Suprapubic skin (tissue), 4 donors: ENCODE measurements around the gene CYP4F12. TPM values are rescaled to one million over a fixed set of nuclear protein-coding genes. Genes with fewer than 3 reads are reported as not detected.
"Not testable (repeated sequence)": the region's sequence is repeated elsewhere in the genome, so short reads cannot be mapped to it uniquely, and the experiment has no call there.

ENCODE experiments used
- DNase-seq, 2 donors: peaks; one replicate each; pipeline ENCODE4 v3.0.0-alpha.2; 2019; ENCODE audit warnings: low spot score in 2 of 2
- H3K27ac ChIP-seq: fragments of 200-600 bp; sonication (generic); one replicate; pipeline ENCODE4 v1.5.1; 2019
- H3K27me3 ChIP-seq: fragments of 200-600 bp; sonication (generic); one replicate; pipeline ENCODE4 v1.5.1; 2019
- H3K36me3 ChIP-seq: fragments of 200-600 bp; sonication (generic); one replicate; pipeline ENCODE4 v1.5.1; 2019
- H3K4me1 ChIP-seq: fragments of 200-600 bp; sonication (generic); one replicate; pipeline ENCODE4 v1.5.1; 2019
- H3K4me3 ChIP-seq: fragments of 200-600 bp; sonication (generic); one replicate; pipeline ENCODE4 v1.5.1; 2019; ENCODE audit warnings: mild to moderate bottlenecking
- H3K9me3 ChIP-seq: fragments of 200-600 bp; sonication (generic); one replicate; pipeline ENCODE4 v1.5.1; 2019
- EP300 ChIP-seq: sonication (generic); formaldehyde crosslinking; IDR thresholded peaks from one replicate; pipeline ENCODE4 v1.6.1; 2017; ENCODE audit warnings: antibody characterized with exemption
- POLR2A ChIP-seq, 2 donors: fragments of 450-650 bp; IDR thresholded peaks; one replicate each; pipeline ENCODE4 v1.6.1; 2017; ENCODE audit warnings: antibody characterized with exemption in 2 of 2, mild to moderate bottlenecking in 2 of 2, moderate library complexity in 2 of 2
- POLR2AphosphoS5 ChIP-seq, 3 donors: sonication (generic); formaldehyde crosslinking; IDR thresholded peaks; one replicate each; pipeline ENCODE4 v1.6.1; 2017; ENCODE audit warnings: antibody characterized with exemption in 3 of 3
- WGBS: methylation state at CpG from one replicate; pipeline ENCODE4 v1.1.5; 2018; 5-methylcytosine and 5-hydroxymethylcytosine counted together
- total RNA-seq, 4 donors: library from RNA; depleted of rRNA; stranded (reverse); fragments of >200 nt; gene quantifications; one replicate each; pipeline ENCODE4 v1.1.0, GENCODE V29; 2016
- TF ChIP-seq, protein P1 (sequence below), 2 donors: fragments of 200-600 bp in 1 of 2; fragments of 450-650 bp in 1 of 2; sonication (generic) in 1 of 2; IDR thresholded peaks; one replicate each; pipeline ENCODE4 v1.5.1; 2016 to 2019; ENCODE audit warnings: antibody characterized with exemption in 2 of 2, mild to moderate bottlenecking in 1 of 2, moderate library complexity in 1 of 2

The CYP4F12 gene
- total RNA-seq, 4 donors from 2014 or later = 63.3 to 233 (median 84.3) TPM

- 88% methylated on average over 3 of the region's 3 CpGs for WGBS
- H3K27me3 ChIP-seq = no peaks in the 10 kb centered on the region
Observed at GRCh38 chr19:15643387-15643786, 29.5 kb upstream of the CYP4F12 start.

DNA sequence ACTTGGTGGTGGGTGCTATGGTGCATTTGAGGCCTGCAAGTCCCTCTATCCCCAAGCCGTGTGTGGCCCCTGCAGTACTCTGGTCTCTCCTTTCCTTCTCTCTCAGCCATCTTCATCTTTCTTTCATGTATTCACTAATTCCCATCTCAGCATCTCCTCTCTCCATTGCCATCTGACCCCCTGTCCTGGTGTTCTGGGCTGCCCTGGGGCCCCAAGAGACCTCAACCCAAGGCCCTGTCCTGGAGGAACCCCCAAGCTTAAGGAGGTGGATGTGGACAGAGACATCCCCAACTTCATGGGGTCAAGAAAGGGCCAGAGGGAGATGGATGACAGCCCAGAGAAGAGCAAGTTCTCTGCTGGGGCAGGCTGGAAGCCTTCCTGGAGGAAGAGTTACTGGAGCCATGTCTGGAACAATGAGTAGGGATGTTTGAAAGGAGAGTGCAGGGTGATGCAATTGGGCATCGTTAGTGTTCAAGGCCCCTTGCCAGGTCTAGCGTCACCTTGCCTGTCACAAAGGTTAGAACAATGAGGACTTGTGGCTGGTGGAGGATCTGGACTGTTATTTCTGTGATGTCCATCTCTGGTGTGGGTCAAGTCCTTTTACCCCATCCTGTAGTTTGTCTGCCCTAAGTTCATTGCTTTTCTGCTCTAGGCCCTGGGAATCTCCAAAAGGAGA, 28.7 kb upstream of the CYP4F12 start:
- Histone ChIP-seq H3K36me3 (no peaks in the 10 kb centered on the region), H3K4me1 (peaks cover 24% of the 10 kb centered on the region), H3K9me3 (no peaks in the 10 kb centered on the region), H3K27ac (no peak overlapping the region), H3K4me3 (no peak overlapping the region), H3K27me3 (no peaks in the 10 kb centered on the region)
- no peak for DNase-seq
- WGBS = 91% methylated on average over 3 of the region's 3 CpGs
- TF ChIP-seq POLR2AphosphoS5 (IDR thresholded peaks at IDR 0.05) = no peak
- TF ChIP-seq EP300 = no peak
- TF ChIP-seq, protein P1, sequence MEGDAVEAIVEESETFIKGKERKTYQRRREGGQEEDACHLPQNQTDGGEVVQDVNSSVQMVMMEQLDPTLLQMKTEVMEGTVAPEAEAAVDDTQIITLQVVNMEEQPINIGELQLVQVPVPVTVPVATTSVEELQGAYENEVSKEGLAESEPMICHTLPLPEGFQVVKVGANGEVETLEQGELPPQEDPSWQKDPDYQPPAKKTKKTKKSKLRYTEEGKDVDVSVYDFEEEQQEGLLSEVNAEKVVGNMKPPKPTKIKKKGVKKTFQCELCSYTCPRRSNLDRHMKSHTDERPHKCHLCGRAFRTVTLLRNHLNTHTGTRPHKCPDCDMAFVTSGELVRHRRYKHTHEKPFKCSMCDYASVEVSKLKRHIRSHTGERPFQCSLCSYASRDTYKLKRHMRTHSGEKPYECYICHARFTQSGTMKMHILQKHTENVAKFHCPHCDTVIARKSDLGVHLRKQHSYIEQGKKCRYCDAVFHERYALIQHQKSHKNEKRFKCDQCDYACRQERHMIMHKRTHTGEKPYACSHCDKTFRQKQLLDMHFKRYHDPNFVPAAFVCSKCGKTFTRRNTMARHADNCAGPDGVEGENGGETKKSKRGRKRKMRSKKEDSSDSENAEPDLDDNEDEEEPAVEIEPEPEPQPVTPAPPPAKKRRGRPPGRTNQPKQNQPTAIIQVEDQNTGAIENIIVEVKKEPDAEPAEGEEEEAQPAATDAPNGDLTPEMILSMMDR (IDR thresholded peaks at IDR 0.05) = no peak
- no peak for TF ChIP-seq POLR2A (IDR thresholded peaks at IDR 0.05)

More at GRCh38 chr19:15643387-15643786, 29.5 kb upstream of the CYP4F12 start:
- H3K4me1 ChIP-seq = peaks cover 24% of the 10 kb centered on the region
- H3K27ac ChIP-seq = no peak overlapping the region
- TF ChIP-seq EP300 (no peak), POLR2A (IDR thresholded peaks at IDR 0.05) (no peak), POLR2AphosphoS5 (IDR thresholded peaks at IDR 0.05) (no peak)
- TF ChIP-seq, protein P1 (IDR thresholded peaks at IDR 0.05) = no peak
- H3K4me3 ChIP-seq = no peak overlapping the region
- no peak for DNase-seq
- H3K36me3 ChIP-seq = no peaks in the 10 kb centered on the region
- H3K9me3 ChIP-seq = no peaks in the 10 kb centered on the region

DNA sequence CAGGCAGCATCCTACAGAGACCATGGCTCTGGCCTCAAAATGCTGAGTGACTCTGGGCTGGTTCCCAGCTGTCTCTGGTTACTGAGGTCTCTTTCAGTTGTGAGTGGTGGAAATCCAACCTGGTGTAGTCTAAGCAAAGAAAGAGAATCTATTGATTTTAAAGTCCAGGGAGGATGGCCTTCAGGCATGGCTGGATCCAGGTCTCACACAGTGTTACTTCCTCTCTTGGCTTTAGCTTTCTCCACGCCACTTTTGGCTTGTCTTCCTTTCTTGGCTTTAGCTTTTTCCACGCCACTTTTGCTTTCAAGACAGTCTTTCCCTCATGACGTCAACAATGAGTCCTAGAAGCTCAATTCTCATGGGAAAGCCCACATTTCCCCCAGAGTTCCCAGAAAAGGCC, 28.1 kb upstream of the CYP4F12 start:
- Histone ChIP-seq H3K4me3 (no peak overlapping the region), H3K9me3 (no peaks in the 10 kb centered on the region), H3K4me1 (peaks cover 21% of the 10 kb centered on the region), H3K27ac (no peak overlapping the region), H3K36me3 (no peaks in the 10 kb centered on the region), H3K27me3 (no peaks in the 10 kb centered on the region)
- no peak for DNase-seq
- no peak for TF ChIP-seq POLR2A (IDR thresholded peaks at IDR 0.05)
- WGBS = 76% methylated on average over 3 of the region's 3 CpGs

GRCh38 chr19:15649526-15649925, 23.4 kb upstream of the CYP4F12 start:
- Histone ChIP-seq H3K4me1 (no peaks in the 10 kb centered on the region), H3K36me3 (no peaks in the 10 kb centered on the region), H3K9me3 (no peaks in the 10 kb centered on the region), H3K27ac (no peak overlapping the region), H3K4me3 (no peak overlapping the region), H3K27me3 (peaks cover 7% of the 10 kb centered on the region)
- no peak for TF ChIP-seq POLR2A (IDR thresholded peaks at IDR 0.05)
- TF ChIP-seq EP300 = no peak
- no peak for TF ChIP-seq POLR2AphosphoS5 (IDR thresholded peaks at IDR 0.05)
- TF ChIP-seq, protein P1 (IDR thresholded peaks at IDR 0.05) = no peak
- WGBS = 73% methylated on average over 2 of the region's 2 CpGs
- no peak for DNase-seq

DNA sequence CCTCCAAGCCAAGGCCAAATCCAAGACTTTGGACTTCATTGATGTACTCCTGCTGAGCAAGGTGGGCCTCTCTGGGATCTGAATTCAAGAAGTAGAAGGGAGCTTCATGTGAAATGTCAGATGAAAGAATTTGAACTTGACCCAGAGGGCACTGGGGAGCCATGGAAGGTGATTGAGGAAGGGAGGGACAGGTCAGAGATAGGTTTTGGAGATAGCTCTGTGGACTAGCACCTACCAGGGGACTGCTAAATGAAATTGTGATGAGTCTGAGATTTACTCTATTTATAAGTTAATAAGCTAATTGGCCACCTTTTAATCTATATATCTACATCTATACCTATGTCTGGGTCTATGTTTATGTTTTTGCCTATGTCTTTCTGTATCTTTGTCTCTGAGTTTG, 22.8 kb upstream of the CYP4F12 start:
- not testable (repeated sequence) for H3K4me1 ChIP-seq, H3K4me3 ChIP-seq, H3K27ac ChIP-seq, H3K36me3 ChIP-seq, DNase-seq, H3K27me3 ChIP-seq, H3K9me3 ChIP-seq

GRCh38 chr19:15651791-15652190, 21.1 kb upstream of the CYP4F12 start:
- no peaks in the 10 kb centered on the region for H3K4me1 ChIP-seq
- H3K9me3 ChIP-seq = no peaks in the 10 kb centered on the region
- H3K36me3 ChIP-seq = no peaks in the 10 kb centered on the region
- no peak for TF ChIP-seq POLR2A (IDR thresholded peaks at IDR 0.05)
- TF ChIP-seq, protein P1 (IDR thresholded peaks at IDR 0.05) = no peak
- TF ChIP-seq POLR2AphosphoS5 (IDR thresholded peaks at IDR 0.05) = no peak
- TF ChIP-seq EP300 = no peak
- H3K27ac ChIP-seq = no peak overlapping the region
- no peak overlapping the region for H3K4me3 ChIP-seq
- peaks cover 7% of the 10 kb centered on the region for H3K27me3 ChIP-seq
- WGBS = 87% methylated on average over 3 of the region's 3 CpGs
- DNase-seq = no peak
